ENCODE measurements around the gene TEX14. TPM values are rescaled to one million over a fixed set of nuclear protein-coding genes. Genes with fewer than 3 reads are reported as not detected.

Gene TEX14
- total RNA-seq, 1 experiment from 2014 or later, result not detected

GRCh38 chr17:58677194-58677880, 14.5 kb downstream of the TEX14 start:
- Mint-ChIP-seq H3K4me3 (ENCODE audit: unreplicated experiment) (no peak overlapping the region), H3K36me3 (ENCODE audit: insufficient read depth, unreplicated experiment) (no peaks in the 10 kb centered on the region), H3K27me3 (ENCODE audit: insufficient read depth, unreplicated experiment) (no peaks in the 10 kb centered on the region), H3K27ac (ENCODE audit: low read depth, unreplicated experiment) (no peak overlapping the region), H3K9me3 (ENCODE audit: unreplicated experiment) (no peaks in the 10 kb centered on the region), H3K4me1 (ENCODE audit: insufficient read depth, unreplicated experiment) (peaks cover 12% of the 10 kb centered on the region)
- no peak for DNase-seq (ENCODE audit: unreplicated experiment)
- BruUV-seq (replicated peaks), result no TSS peak
- POLR2A ChIA-PET, result interaction anchor here (0.8 to 3.7 kb wide), 2 partner anchors 18 to 46 kb away, joined by 3 to 25 read pairs; no protein-coding TSS in a partner anchor
- intact Hi-C loops (cut with micrococcal nuclease), result no loop called here
- TF ChIP-seq CTCF (IDR thresholded peaks at IDR 0.05; ENCODE audit: unreplicated experiment), result no peak
- CTCF ChIA-PET, result interaction anchor here (0.6 kb wide), 2 partner anchors 156 to 429 kb away, joined by 5 to 6 read pairs; partner anchors contain the start of gene TRIM37

- CTCF ChIA-PET, result interaction anchor here (1.2 kb wide), 1 partner anchor 84 kb away, joined by 3 read pairs; no protein-coding TSS in a partner anchor
- BruUV-seq (replicated peaks), result no TSS peak
- H3K4me1 Mint-ChIP-seq (ENCODE audit: insufficient read depth, unreplicated experiment), result no peaks in the 10 kb centered on the region
- H3K4me3 Mint-ChIP-seq (ENCODE audit: unreplicated experiment), result no peak overlapping the region
- intact Hi-C loops (cut with micrococcal nuclease), result no loop called here
- peaks cover 7% of the 10 kb centered on the region for H3K27me3 Mint-ChIP-seq (ENCODE audit: insufficient read depth, unreplicated experiment)
- DNase-seq (ENCODE audit: unreplicated experiment), result no peak
- TF ChIP-seq CTCF (IDR thresholded peaks at IDR 0.05; ENCODE audit: unreplicated experiment), result no peak
- POLR2A ChIA-PET, result no interaction called here
- no peaks in the 10 kb centered on the region for H3K9me3 Mint-ChIP-seq (ENCODE audit: unreplicated experiment)
- no peak overlapping the region for H3K27ac Mint-ChIP-seq (ENCODE audit: low read depth, unreplicated experiment)
- no peaks in the 10 kb centered on the region for H3K36me3 Mint-ChIP-seq (ENCODE audit: insufficient read depth, unreplicated experiment)
These were observed 19.9 kb downstream of the TEX14 start for GRCh38 chr17:58671969-58672368.

- H3K27me3 Mint-ChIP-seq (ENCODE audit: insufficient read depth, unreplicated experiment), result peaks cover 7% of the 10 kb centered on the region
- intact Hi-C loops (cut with micrococcal nuclease), result no loop called here
- ChIA-PET POLR2A (interaction anchor here (0.6 kb wide), 1 partner anchor 663 kb away, joined by 3 read pairs; the partner anchor contains the start of gene SRSF1), CTCF (no interaction called here)
- no peaks in the 10 kb centered on the region for H3K36me3 Mint-ChIP-seq (ENCODE audit: insufficient read depth, unreplicated experiment)
- H3K27ac Mint-ChIP-seq (ENCODE audit: low read depth, unreplicated experiment), result no peak overlapping the region
- no TSS peak for BruUV-seq (replicated peaks)
- no peak overlapping the region for H3K4me3 Mint-ChIP-seq (ENCODE audit: unreplicated experiment)
- no peak for DNase-seq (ENCODE audit: unreplicated experiment)
- no peaks in the 10 kb centered on the region for H3K4me1 Mint-ChIP-seq (ENCODE audit: insufficient read depth, unreplicated experiment)
- TF ChIP-seq CTCF (IDR thresholded peaks at IDR 0.05; ENCODE audit: unreplicated experiment), result no peak
- no peaks in the 10 kb centered on the region for H3K9me3 Mint-ChIP-seq (ENCODE audit: unreplicated experiment)
These were observed 22.0 kb downstream of the TEX14 start for GRCh38 chr17:58669853-58670252.

DNA sequence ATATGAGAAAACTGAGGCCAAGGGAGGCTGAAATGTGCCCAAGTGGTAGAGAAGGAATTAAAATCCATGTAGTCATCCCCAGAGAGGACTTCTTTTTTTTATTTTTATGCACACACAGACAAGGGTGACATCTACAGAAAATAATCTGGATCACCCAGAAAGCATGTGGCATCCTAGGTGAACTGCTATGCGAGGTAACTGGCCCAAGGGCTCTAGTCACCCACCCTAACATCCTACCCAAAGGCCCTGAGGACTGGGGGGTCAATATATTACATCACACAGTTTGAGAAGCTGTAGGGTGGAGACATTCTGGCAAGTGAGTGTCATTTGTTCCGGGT, 23.3 kb downstream of the TEX14 start:
- H3K4me3 Mint-ChIP-seq (ENCODE audit: unreplicated experiment), result no peak overlapping the region
- no peak overlapping the region for H3K27ac Mint-ChIP-seq (ENCODE audit: low read depth, unreplicated experiment)
- no TSS peak for BruUV-seq (replicated peaks)
- no peak for DNase-seq (ENCODE audit: unreplicated experiment)
- TF ChIP-seq CTCF (IDR thresholded peaks at IDR 0.05; ENCODE audit: unreplicated experiment), result no peak
- POLR2A ChIA-PET, result interaction anchor here (1.0 kb wide), 1 partner anchor 9 kb away, joined by 3 read pairs; no protein-coding TSS in a partner anchor
- no peaks in the 10 kb centered on the region for H3K4me1 Mint-ChIP-seq (ENCODE audit: insufficient read depth, unreplicated experiment)
- no peaks in the 10 kb centered on the region for H3K36me3 Mint-ChIP-seq (ENCODE audit: insufficient read depth, unreplicated experiment)
- peaks cover 7% of the 10 kb centered on the region for H3K27me3 Mint-ChIP-seq (ENCODE audit: insufficient read depth, unreplicated experiment)
- intact Hi-C loops (cut with micrococcal nuclease), result no loop called here
- CTCF ChIA-PET, result no interaction called here
- H3K9me3 Mint-ChIP-seq (ENCODE audit: unreplicated experiment), result no peaks in the 10 kb centered on the region
